ENCODE results near the gene PIRT.

DNA sequence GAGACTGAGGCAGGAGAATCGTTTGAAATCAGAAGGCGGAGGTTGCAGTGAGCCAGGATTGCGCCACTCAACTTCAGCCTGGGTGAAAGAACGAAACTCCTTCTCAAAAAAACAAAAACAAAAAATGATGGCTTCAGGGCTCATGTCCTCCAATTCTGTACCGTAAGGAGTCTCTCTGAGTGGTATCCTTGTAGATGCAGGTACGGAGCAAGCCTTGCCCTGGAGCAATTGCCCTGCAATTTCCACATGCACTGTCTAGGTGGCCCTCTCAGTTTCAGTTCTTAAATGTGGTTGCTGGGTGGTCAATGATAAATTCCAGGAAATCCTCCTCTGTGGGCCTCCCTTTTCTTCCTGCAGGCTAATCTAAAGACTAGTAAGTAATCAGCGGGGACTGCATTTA is 44.6 kb downstream of the PIRT start:
- TF ChIP-seq POLR2A (IDR thresholded peaks at IDR 0.05) (no peak), EP300 (IDR thresholded peaks at IDR 0.05) (no peak), POLR2AphosphoS5 (IDR thresholded peaks at IDR 0.05) (no peak)
- TF ChIP-seq, protein P1, sequence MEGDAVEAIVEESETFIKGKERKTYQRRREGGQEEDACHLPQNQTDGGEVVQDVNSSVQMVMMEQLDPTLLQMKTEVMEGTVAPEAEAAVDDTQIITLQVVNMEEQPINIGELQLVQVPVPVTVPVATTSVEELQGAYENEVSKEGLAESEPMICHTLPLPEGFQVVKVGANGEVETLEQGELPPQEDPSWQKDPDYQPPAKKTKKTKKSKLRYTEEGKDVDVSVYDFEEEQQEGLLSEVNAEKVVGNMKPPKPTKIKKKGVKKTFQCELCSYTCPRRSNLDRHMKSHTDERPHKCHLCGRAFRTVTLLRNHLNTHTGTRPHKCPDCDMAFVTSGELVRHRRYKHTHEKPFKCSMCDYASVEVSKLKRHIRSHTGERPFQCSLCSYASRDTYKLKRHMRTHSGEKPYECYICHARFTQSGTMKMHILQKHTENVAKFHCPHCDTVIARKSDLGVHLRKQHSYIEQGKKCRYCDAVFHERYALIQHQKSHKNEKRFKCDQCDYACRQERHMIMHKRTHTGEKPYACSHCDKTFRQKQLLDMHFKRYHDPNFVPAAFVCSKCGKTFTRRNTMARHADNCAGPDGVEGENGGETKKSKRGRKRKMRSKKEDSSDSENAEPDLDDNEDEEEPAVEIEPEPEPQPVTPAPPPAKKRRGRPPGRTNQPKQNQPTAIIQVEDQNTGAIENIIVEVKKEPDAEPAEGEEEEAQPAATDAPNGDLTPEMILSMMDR (IDR thresholded peaks at IDR 0.05), result no peak
